Activated CD4-positive, CD25-positive, alpha-beta regulatory T cell (primary cell): ENCODE results near the gene TMEM269.
A peak's percentile ranks its signal among the peaks of the same experiment; 100 is the strongest.

Source experiments
- DNase-seq, 4 experiments: peaks; one replicate each; lab custom pipeline; 2025; lab: John Stamatoyannopoulos, UW

TMEM269 gene

GRCh38 chr1:42822800-42823392 is 38.1 kb downstream of the TMEM269 start:
- DNase-seq: no peak

- DNase-seq: no peak
Measured at GRCh38 chr1:42824481-42825035, 39.8 kb downstream of the TMEM269 start.

GRCh38 chr1:42825036-42825851 is 40.5 kb downstream of the TMEM269 start:
- no peak for DNase-seq

GRCh38 chr1:42830631-42831030 is 45.8 kb downstream of the TMEM269 start:
- no peak for DNase-seq

DNA sequence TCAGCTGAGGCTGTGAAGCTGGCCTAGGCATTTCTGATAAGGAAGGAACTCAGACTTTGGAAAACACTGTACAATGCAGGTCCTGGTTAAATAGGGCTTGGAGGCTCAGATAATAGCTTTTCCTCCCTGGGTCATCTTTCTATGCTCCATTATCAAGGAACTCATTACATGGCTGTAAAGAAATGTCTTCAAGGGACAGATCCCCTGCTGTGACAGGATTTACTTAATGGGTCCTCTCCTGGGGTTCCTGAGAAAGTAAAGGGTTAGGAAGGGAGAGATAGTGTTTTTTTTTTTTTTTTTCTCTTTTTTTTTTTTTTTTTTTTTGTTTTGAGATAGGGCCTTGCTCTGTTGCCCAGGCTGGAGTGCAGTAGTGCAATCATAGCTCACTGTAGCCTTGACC is 46.5 kb downstream of the TMEM269 start:
- no peak for DNase-seq

DNA sequence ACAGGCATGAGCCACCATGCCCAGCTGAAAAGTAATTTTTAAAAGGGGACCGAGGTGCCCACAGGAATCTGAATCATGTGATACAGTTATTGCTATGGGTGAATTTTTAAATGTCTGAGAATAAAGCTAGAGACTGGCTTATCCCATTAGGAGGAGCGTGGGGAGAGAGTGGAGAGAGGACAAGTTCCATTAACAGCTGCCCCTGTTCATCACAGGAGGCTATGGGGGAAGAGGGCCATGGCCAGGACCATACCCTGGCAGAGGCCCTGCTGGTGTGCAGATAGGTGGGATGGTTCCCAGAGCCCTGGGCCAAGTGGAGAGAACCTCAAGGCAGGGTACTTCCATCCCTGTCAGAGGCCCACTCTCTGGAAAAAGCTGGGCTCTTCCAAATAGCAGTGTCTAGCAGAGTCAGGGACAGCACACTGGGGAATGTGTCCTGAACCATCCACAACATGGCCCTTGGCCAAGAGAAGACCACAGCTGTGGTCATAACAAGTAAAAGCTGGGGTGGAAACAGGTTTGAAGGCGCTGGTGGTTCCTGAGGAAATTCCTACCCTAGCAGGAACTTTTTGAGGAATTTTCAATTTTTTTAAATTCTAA is 48.0 kb downstream of the TMEM269 start:
- DNase-seq: no peak

- DNase-seq: no peak
Measured at GRCh38 chr1:42833981-42834380, 49.2 kb downstream of the TMEM269 start.

DNA sequence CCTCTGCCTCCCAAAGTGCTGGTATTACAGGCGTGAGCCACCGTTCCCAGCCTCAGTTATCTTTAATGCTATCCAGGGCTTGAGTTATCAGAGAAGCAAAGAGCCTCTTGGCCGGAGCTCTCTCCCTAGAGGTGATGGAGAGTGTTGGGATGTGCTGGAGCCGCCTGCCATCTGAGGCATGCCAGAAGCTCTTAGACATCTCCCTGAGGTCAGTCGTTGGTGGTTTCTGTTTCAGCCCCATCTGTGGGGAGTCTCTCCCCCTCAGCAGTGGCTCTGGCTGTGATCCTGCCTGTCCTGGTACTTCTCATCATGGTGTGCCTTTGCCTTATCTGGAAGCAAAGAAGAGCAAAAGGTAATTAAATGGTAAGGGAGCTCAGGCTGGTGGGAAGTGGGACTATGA is 50.0 kb downstream of the TMEM269 start:
- DNase-seq: no peak

GRCh38 chr1:42835422-42835821 is 50.6 kb downstream of the TMEM269 start:
- no peak for DNase-seq

- no peak for DNase-seq
Measured at GRCh38 chr1:42837709-42838108, 52.9 kb downstream of the TMEM269 start.

GRCh38 chr1:42838482-42839190 is 53.8 kb downstream of the TMEM269 start:
- no peak for DNase-seq

DNA sequence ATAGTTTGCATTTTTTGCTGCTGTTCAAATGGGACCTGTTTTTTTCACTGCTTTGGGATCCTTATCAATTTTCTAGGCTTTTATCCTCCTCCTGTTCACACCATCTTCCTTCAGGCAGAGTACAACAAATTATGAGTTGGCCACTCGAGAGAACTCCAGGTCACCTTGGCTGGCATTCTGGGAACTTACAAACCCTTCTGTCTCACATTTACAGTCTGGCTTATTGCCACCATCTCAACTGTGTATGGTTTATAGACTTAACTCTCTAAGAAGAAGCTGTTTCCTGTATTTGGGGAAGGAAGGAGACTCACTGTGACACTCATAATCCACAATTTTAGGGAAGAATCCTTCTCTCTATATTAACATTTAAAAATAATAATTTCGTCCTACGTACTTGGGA is 56.2 kb downstream of the TMEM269 start:
- DNase-seq: no peak

- DNase-seq: no peak
Measured at GRCh38 chr1:42841440-42842147, 56.8 kb downstream of the TMEM269 start.

- DNase-seq: no peak
Measured at GRCh38 chr1:42844592-42845140, 59.9 kb downstream of the TMEM269 start.

- DNase-seq: no peak
Measured at GRCh38 chr1:42845193-42845592, 60.4 kb downstream of the TMEM269 start.

GRCh38 chr1:42845866-42846256 is 61.1 kb downstream of the TMEM269 start:
- DNase-seq: no peak

DNA sequence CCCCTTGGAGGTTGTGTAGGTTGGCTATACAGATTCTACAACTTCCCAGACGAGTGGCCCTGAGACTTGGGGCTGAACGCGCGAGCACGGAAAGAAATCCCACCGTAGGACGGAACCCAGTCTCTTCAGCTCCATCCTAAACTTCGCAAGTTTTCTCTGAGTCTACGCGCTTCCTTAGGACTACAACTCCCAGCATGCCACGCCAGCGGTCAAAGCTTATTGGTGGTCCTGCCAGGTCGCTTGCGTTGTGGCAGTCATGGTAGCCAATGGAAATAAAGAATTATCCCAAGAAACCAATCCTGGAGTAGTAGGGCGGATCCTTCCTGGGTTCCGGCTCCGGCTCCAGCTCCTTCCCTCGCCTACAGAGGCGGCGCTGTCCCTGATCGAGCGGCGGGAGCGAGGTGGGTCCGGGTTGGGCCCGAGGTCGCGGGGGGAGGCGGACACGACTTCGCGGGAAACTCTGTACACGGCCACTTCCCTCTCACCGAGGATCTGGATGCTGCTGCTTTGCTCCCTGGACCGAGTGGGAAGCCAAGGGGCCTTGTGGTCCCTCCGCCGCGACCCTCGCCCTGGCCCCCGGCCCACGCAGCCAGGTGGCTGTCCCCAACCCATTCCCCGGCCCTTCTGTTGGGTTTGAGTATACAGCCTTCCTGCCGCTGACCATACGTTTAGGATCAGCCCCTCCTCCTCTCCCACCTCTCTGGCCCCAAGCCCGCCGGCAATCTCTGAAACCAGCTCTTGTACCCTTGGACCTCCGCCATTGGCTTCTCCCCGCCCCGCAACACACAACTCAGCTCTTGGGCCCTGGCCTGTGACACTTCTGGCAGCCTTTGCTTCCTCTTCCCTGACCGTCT is 61.7 kb downstream of the TMEM269 start, which contains the start of gene ZNF691:
TSS of gene ZNF691 (plus strand) at position 357 of the 854 bp plus-strand sequence. CDS start 3,046 bp downstream, outside the sequence.
- peak; percentile 69 to 80 (median 76) for DNase-seq

GRCh38 chr1:42847111-42847595 is 62.4 kb downstream of the TMEM269 start:
- no peak for DNase-seq

GRCh38 chr1:42847721-42848460 is 63.1 kb downstream of the TMEM269 start:
- no peak for DNase-seq
